BLaER1 (cell line): Measurements from ENCODE around the gene RIPOR2.

Source experiments
- H3K27ac ChIP-seq: shearing (Covaris generic); formaldehyde crosslinking; 2 replicates; pipeline ENCODE4 v1.8.1; 2022
- H3K27me3 ChIP-seq: shearing (Covaris generic); formaldehyde crosslinking; 2 replicates; pipeline ENCODE4 v1.8.1; 2022
- H3K36me3 ChIP-seq: shearing (Covaris generic); formaldehyde crosslinking; 2 replicates; pipeline ENCODE4 v1.8.1; 2022
- H3K4me1 ChIP-seq: shearing (Covaris generic); formaldehyde crosslinking; 2 replicates; pipeline ENCODE4 v1.8.1; 2022
- H3K4me2 ChIP-seq: shearing (Covaris generic); formaldehyde crosslinking; 2 replicates; pipeline ENCODE4 v1.8.1; 2022
- H3K4me3 ChIP-seq: shearing (Covaris generic); formaldehyde crosslinking; 2 replicates; pipeline ENCODE4 v1.8.1; 2022
- H3K9ac ChIP-seq: shearing (Covaris generic); formaldehyde crosslinking; 2 replicates; pipeline ENCODE4 v1.8.1; 2022
- H3K9me3 ChIP-seq: shearing (Covaris generic); formaldehyde crosslinking; 2 replicates; pipeline ENCODE4 v1.8.1; 2022
- H4K20me1 ChIP-seq: shearing (Covaris generic); formaldehyde crosslinking; 2 replicates; pipeline ENCODE4 v1.8.1; 2022
- Cebpa-rat ChIP-seq: shearing (Covaris generic); IDR thresholded peaks from 2 replicates; pipeline ENCODE4 v1.8.1; 2022

Gene RIPOR2

DNA sequence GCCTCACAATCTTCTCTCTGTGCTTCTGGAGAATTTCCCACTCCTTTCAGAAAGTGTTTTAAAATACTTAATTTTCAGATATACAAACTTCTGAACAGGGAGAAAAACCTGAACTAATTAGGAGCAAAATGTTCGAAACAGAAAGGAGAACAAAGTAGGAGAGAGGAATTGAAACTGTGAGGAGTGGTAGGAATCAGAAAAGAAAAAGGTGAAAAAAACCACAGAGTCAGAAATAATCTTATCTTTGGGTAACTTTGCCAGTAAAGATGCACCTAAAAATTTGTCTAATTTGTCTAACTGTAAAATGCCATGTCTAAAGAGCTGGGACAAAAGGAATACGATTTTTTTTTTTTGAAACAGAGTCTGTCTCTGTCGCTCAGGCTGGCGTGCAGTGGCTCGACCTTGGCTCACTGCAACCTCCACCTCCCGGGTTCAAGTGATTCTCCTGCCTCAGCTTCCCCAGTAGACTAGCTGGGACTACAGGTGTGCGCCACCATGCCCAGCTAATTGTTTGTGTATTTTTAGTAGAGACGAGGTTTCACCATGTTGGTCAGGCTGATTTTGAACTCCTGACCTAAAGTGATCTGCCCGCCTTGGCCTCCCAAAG, 4.7 kb upstream of the RIPOR2 start:
- H4K20me1 ChIP-seq: no peaks in the 10 kb centered on the region
- H3K36me3 ChIP-seq: no peaks in the 10 kb centered on the region
- peaks cover 29% of the 10 kb centered on the region for H3K4me1 ChIP-seq
- H3K4me2 ChIP-seq: peak overlapping the region; percentile 48
- H3K4me3 ChIP-seq: no peak overlapping the region
- H3K9me3 ChIP-seq: peaks cover 39% of the 10 kb centered on the region
- H3K9ac ChIP-seq: no peak overlapping the region
- H3K27ac ChIP-seq: no peak overlapping the region
- no peak for TF ChIP-seq Cebpa-rat
- no peaks in the 10 kb centered on the region for H3K27me3 ChIP-seq

DNA sequence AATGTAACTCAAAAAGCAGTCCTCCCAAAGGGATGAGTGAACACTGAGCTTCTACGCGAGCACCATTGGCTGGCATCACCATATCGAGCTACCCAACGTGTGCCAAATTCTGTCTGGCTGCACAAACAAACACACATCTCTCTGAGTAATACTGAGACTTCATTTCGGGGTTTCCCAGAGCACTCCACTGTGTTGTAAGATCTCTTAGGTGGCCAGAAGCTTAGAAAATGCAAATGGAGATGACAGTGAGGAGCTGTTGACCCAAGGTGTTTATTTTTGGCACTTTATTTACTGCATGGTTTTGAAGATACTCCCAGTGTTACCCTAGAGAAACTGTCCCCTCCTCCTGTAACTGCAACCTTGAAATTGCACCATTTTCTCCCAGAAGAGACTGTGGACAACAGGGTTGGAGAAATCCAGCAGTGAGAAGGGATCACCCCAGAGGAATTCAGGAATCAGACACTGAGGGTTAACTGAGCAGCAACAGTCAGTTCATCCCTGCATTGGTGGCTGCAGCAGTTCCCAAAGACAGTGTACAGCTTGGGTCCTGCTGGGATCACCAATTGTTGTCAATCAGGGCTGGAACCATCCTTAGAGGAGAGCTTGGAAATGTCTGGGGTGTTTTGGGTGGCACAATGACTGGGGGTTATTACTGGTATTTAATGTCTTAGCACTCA, 1.0 kb upstream of the RIPOR2 start:
- H3K4me2 ChIP-seq: peak overlapping the region; percentile 70; the same call in 1 of the 2 replicates
- no peak overlapping the region for H3K4me3 ChIP-seq
- H3K27ac ChIP-seq: 0 out of 2 replicates have a peak overlapping the region, but pooled peaks have one; percentile 10
- no peaks in the 10 kb centered on the region for H3K27me3 ChIP-seq
- TF ChIP-seq Cebpa-rat: no peak
- no peak overlapping the region for H3K9ac ChIP-seq
- H3K4me1 ChIP-seq: peaks cover 65% of the 10 kb centered on the region
- H3K9me3 ChIP-seq: peaks cover 10% of the 10 kb centered on the region; the same call in 1 of the 2 replicates
- no peaks in the 10 kb centered on the region for H3K36me3 ChIP-seq
- no peaks in the 10 kb centered on the region for H4K20me1 ChIP-seq

DNA sequence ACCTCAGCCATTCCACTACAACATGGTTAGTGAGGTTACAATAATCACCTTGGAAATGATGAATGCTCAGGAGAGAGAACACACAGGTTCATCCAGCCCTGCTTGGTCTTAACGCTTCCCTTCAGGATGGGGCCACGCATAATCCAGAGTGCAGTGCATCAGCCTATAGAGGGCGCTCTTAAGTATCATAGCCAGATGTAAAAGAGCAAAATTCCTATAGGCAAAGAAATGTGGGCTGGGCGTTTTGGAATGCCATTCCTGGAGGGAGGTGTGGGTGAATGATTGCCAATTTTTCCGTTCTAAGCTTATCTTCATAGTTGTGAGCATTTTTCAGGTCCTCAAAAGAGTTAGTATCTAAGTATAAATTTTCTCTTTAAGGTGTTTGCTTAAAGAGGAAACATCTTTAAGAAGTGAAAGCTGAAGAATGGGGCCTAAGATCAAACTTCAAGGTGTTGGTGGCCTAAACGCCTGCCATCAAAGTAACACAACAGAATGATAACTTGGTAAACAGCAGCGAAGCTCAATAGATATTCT, 1.8 kb downstream of the RIPOR2 start:
- no peak overlapping the region for H3K9ac ChIP-seq

DNA sequence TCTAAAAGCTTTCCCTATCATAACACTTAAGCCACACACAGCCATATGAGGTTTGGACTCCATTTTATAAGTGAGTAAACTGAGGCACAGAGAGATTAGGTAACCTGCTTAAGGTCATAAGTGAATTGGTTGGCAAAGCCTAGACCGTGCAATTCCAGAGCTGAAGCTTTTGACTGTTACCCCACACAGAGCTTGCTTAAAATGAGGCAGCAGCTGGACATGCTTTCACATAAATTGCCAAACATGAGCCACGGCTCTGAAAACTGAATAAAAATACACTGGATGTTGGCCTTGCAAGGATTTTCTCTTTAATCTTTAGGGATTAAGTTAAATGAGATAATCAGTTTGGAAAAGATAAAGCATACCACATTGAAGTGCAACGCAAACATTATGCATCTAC, 2.5 kb downstream of the RIPOR2 start:
- Histone ChIP-seq H3K27ac (peak overlapping the region; percentile 79), H3K4me1 (peaks cover 87% of the 10 kb centered on the region), H3K9me3 (no peaks in the 10 kb centered on the region), H4K20me1 (no peaks in the 10 kb centered on the region), H3K4me3 (0 out of 2 replicates have a peak overlapping the region, but pooled peaks have one; percentile 33), H3K9ac (0 out of 2 replicates have a peak overlapping the region, but pooled peaks have one; percentile 47), H3K4me2 (peak overlapping the region; percentile 83), H3K36me3 (no peaks in the 10 kb centered on the region), H3K27me3 (no peaks in the 10 kb centered on the region)
- no peak for TF ChIP-seq Cebpa-rat

More for the DNA sequence above, 1.8 kb downstream of the RIPOR2 start:
- Histone ChIP-seq H3K4me1 (peaks cover 81% of the 10 kb centered on the region), H3K27me3 (no peaks in the 10 kb centered on the region), H3K9me3 (no peaks in the 10 kb centered on the region), H3K36me3 (no peaks in the 10 kb centered on the region), H4K20me1 (no peaks in the 10 kb centered on the region), H3K4me3 (no peak overlapping the region), H3K4me2 (peak overlapping the region; percentile 83), H3K27ac (no peak overlapping the region)
- no peak for TF ChIP-seq Cebpa-rat

DNA sequence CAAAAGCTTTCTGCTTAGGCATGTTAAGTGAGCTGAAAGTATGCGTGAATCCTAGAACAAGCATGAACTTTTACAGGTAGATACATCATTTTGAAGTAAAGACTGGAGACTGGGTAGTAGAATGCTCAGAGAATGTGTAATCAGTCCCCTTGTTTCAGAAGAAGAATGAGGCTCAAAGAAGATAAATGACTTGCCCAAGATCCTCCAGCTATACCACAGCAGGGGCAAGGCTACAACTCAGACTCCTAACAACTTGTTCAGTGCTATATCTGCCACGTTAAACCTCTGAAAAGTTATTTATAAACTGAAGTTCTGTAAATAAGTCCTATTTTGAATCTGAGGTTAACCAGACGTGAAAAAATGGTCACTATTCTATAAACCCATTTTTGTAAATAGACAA, 2.9 kb downstream of the RIPOR2 start:
- Histone ChIP-seq H4K20me1 (no peaks in the 10 kb centered on the region), H3K9ac (peak overlapping the region; percentile 47), H3K36me3 (no peaks in the 10 kb centered on the region), H3K4me3 (peak overlapping the region; percentile 33; the same call in 1 of the 2 replicates), H3K4me1 (peaks cover 87% of the 10 kb centered on the region), H3K9me3 (no peaks in the 10 kb centered on the region), H3K27me3 (no peaks in the 10 kb centered on the region), H3K27ac (peak overlapping the region; percentile 79), H3K4me2 (peak overlapping the region; percentile 83)
- TF ChIP-seq Cebpa-rat: no peak

DNA sequence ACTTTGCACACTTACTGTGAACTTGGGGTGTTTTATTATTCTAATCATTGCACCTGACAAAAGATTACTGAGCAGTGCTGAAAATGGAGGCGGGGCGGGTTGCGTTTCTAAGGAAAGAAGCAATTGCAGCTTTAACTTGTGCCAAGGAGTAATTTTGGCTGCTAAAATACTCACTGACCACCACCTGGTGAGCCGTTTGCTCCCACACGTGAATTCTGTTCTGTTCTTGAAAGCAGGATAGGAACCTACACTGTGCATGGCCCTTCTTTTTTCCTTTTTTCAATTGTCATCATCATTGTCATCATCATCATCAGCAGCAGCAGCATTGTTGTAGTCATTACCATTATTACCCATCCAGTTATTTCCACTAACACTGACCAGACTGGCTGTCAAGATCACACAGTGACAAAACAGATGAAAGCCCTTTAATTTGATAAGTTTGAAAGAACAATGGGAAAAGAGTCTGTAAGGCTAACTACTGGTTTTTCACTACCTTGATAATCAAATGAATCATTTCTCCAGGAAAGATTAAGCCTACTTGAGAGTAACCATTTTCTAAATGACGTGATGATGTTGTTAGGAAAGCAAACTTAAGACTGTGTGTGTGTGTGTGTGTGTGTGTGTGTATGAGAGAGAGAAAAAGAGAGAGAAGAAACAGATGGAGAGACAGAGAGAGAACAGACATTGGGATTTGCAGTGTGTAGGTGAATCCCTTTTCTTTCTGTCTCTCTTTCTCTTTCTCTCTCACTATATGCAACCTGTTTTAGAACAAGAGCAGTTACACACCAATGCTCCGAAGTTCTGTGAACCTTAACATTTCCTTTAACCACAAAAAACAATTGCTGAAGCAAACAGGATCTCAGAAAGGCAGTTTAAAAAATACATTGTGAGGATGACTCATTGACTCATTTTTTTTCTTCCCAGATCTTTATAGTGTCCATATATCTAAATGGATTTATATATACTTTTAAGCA, 3.8 kb downstream of the RIPOR2 start:
- TF ChIP-seq Cebpa-rat: no peak
- peak overlapping the region; percentile 79 for H3K27ac ChIP-seq
- no peaks in the 10 kb centered on the region for H3K27me3 ChIP-seq
- no peaks in the 10 kb centered on the region for H3K36me3 ChIP-seq
- H3K4me2 ChIP-seq: peak overlapping the region; percentile 83
- no peaks in the 10 kb centered on the region for H4K20me1 ChIP-seq
- H3K9me3 ChIP-seq: no peaks in the 10 kb centered on the region
- H3K4me3 ChIP-seq: peak overlapping the region; percentile 33; the same call in 1 of the 2 replicates
- peak overlapping the region; percentile 47 for H3K9ac ChIP-seq
- peaks cover 87% of the 10 kb centered on the region for H3K4me1 ChIP-seq

DNA sequence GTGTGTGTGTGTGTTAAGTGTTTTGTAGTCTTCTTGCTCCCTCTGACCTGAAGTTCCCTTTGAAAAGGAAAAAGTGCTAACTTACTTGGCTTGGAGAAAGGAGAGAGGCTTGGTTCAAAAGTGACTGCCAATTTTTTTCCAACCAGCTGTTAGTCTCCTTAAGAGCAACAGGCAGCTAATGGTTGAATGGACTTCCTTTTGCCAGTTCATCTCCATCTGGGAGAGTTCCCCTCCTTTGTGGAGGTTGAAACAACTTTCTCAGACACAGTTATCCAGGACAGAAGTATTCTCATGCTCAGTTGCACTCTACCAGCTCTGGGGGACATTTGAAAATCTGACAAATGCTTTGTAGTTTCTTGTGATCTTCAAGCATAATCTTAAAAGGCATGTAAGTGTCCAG, 4.5 kb downstream of the RIPOR2 start:
- H3K4me2 ChIP-seq: peak overlapping the region; percentile 83
- H3K4me1 ChIP-seq: peaks cover 83% of the 10 kb centered on the region
- H3K9me3 ChIP-seq: no peaks in the 10 kb centered on the region
- no peak for TF ChIP-seq Cebpa-rat
- H3K9ac ChIP-seq: peak overlapping the region; percentile 47; the same call in 1 of the 2 replicates
- no peaks in the 10 kb centered on the region for H4K20me1 ChIP-seq
- H3K27me3 ChIP-seq: no peaks in the 10 kb centered on the region
- H3K27ac ChIP-seq: peak overlapping the region; percentile 79
- H3K4me3 ChIP-seq: no peak overlapping the region
- H3K36me3 ChIP-seq: no peaks in the 10 kb centered on the region

DNA sequence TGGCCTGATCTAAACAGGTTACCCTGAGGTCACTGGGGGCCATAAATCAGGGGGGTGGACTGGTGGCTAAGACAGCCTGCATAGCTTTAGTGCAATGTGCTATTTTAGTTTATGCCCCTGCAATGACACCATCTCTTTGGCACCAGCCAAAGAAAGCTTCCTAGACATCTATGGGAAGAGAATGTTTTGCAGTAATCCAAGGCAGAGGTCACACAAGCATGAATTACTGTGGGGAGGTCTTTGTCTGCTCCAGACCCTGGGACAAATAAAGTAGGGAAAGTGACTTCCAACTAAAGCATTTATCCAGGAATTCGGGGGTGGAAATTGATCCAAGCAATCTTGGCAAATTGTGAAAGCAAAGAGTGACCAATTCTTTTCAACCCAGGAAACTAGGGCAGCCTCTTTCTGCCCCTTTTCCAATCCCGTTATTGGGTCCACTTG, 5.3 kb downstream of the RIPOR2 start:
- Histone ChIP-seq H3K4me3 (no peak overlapping the region), H3K9ac (no peak overlapping the region), H3K36me3 (no peaks in the 10 kb centered on the region), H3K4me1 (peaks cover 82% of the 10 kb centered on the region), H3K27ac (peak overlapping the region; percentile 79; the same call in 1 of the 2 replicates), H4K20me1 (no peaks in the 10 kb centered on the region), H3K27me3 (no peaks in the 10 kb centered on the region), H3K9me3 (no peaks in the 10 kb centered on the region), H3K4me2 (peak overlapping the region; percentile 83)
- no peak for TF ChIP-seq Cebpa-rat

DNA sequence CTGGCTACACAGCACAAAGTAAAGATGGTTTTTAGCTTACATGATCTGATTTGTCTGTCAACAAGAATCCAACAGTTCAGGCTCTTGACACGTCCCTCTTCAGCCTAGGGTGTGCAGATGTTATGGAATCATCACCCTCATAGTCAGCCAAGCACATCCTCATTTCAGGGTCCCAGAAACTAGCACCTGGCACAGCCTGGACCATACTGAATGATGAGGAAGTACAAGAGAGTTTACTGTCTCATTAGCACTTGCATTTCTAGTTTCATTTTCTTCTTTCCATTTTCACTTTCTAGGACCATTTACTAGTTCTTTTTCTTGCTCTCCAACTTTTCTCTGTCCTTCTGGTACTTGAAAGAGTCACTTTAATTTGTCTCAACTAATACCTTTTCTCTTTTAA, 6.5 kb downstream of the RIPOR2 start:
- Histone ChIP-seq H3K4me2 (peak overlapping the region; percentile 83), H4K20me1 (no peaks in the 10 kb centered on the region), H3K27ac (peak overlapping the region; percentile 8), H3K9ac (no peak overlapping the region), H3K4me3 (no peak overlapping the region), H3K4me1 (peaks cover 70% of the 10 kb centered on the region), H3K9me3 (no peaks in the 10 kb centered on the region), H3K27me3 (no peaks in the 10 kb centered on the region), H3K36me3 (no peaks in the 10 kb centered on the region)
- TF ChIP-seq Cebpa-rat: no peak
